HAP-1 (cell line): ENCODE data around the gene MSGN1.

Experiments used
- DNase-seq, 2 experiments: peaks; one replicate each; pipeline ENCODE4 v3.0.0-alpha.2; 2016 to 2020; ENCODE audit warnings: low spot score in 2 of 2
- H3K27me3 ChIP-seq: fragments of 250-450 bp; sonication (Bioruptor Pico); 2 replicates; pipeline ENCODE4 v1.5.1; 2020; ENCODE audit warnings: low read depth, mild to moderate bottlenecking, moderate library complexity
- H3K36me3 ChIP-seq: fragments of 250-450 bp; sonication (Bioruptor Pico); replicated peaks from 2 replicates; pipeline ENCODE4 v1.5.1; 2020; ENCODE audit warnings: mild to moderate bottlenecking
- H3K4me1 ChIP-seq: fragments of 250-450 bp; sonication (Bioruptor Pico); 2 replicates; pipeline ENCODE4 v1.5.1; 2020; ENCODE audit warnings: mild to moderate bottlenecking
- H3K4me3 ChIP-seq: fragments of 250-450 bp; sonication (Bioruptor Pico); 2 replicates; pipeline ENCODE4 v1.5.1; 2020; ENCODE audit warnings: mild to moderate bottlenecking, moderate library complexity
- H3K9me3 ChIP-seq: fragments of 250-450 bp; sonication (Bioruptor Pico); 2 replicates; pipeline ENCODE4 v1.5.1; 2020; ENCODE audit warnings: mild to moderate bottlenecking, moderate library complexity
- in situ Hi-C: fragments of 300-500 bp; cut with MboI; formaldehyde crosslinking; loops from 3 replicates; pipeline ENCODE4 v1.14.3; 2020; ENCODE audit warnings: low sequenced_read_pairs, inconsistent platforms, mixed read lengths

MSGN1 gene

GRCh38 chr2:17795309-17795708, 21.0 kb upstream of the MSGN1 start:
- no peaks in the 10 kb centered on the region for H3K9me3 ChIP-seq
- in situ Hi-C loops = no loop called here
- no peaks in the 10 kb centered on the region for H3K27me3 ChIP-seq
- no peak for DNase-seq
- H3K4me3 ChIP-seq = no peak overlapping the region
- no peaks in the 10 kb centered on the region for H3K4me1 ChIP-seq
- H3K36me3 ChIP-seq = no peaks in the 10 kb centered on the region

- no peaks in the 10 kb centered on the region for H3K4me1 ChIP-seq
- in situ Hi-C loops = no loop called here
Measured at GRCh38 chr2:17798338-17798737, 17.9 kb upstream of the MSGN1 start.

GRCh38 chr2:17799301-17800120, 16.7 kb upstream of the MSGN1 start:
- no peak for DNase-seq
- Histone ChIP-seq H3K27me3 (no peaks in the 10 kb centered on the region), H3K4me1 (no peaks in the 10 kb centered on the region)

More at GRCh38 chr2:17798338-17798737, 17.9 kb upstream of the MSGN1 start:
- no peaks in the 10 kb centered on the region for H3K27me3 ChIP-seq
- no peak overlapping the region for H3K4me3 ChIP-seq
- DNase-seq = no peak
- H3K36me3 ChIP-seq = no peaks in the 10 kb centered on the region
- no peaks in the 10 kb centered on the region for H3K9me3 ChIP-seq

GRCh38 chr2:17800219-17800618, 16.0 kb upstream of the MSGN1 start:
- no peaks in the 10 kb centered on the region for H3K36me3 ChIP-seq
- no peak overlapping the region for H3K4me3 ChIP-seq
- no peaks in the 10 kb centered on the region for H3K9me3 ChIP-seq
- no peak for DNase-seq
- in situ Hi-C loops = no loop called here
- no peaks in the 10 kb centered on the region for H3K4me1 ChIP-seq
- no peaks in the 10 kb centered on the region for H3K27me3 ChIP-seq

More at GRCh38 chr2:17799301-17800120, 16.7 kb upstream of the MSGN1 start:
- in situ Hi-C loops = no loop called here
- Histone ChIP-seq H3K4me3 (no peak overlapping the region), H3K36me3 (no peaks in the 10 kb centered on the region), H3K9me3 (no peaks in the 10 kb centered on the region)

GRCh38 chr2:17800693-17801458, 15.4 kb upstream of the MSGN1 start:
- no peaks in the 10 kb centered on the region for H3K27me3 ChIP-seq
- peak in 1 of 2 experiments; percentile 17 for DNase-seq
- in situ Hi-C loops = no loop called here
- no peak overlapping the region for H3K4me3 ChIP-seq
- no peaks in the 10 kb centered on the region for H3K36me3 ChIP-seq
- H3K9me3 ChIP-seq = no peaks in the 10 kb centered on the region
- H3K4me1 ChIP-seq = no peaks in the 10 kb centered on the region

- Histone ChIP-seq H3K36me3 (no peaks in the 10 kb centered on the region), H3K27me3 (no peaks in the 10 kb centered on the region), H3K4me3 (no peak overlapping the region), H3K9me3 (no peaks in the 10 kb centered on the region), H3K4me1 (no peaks in the 10 kb centered on the region)
- in situ Hi-C loops = no loop called here
- no peak for DNase-seq
Measured at GRCh38 chr2:17803497-17803896, 12.8 kb upstream of the MSGN1 start.

GRCh38 chr2:17804358-17804757, 11.9 kb upstream of the MSGN1 start:
- DNase-seq = no peak
- H3K27me3 ChIP-seq = no peaks in the 10 kb centered on the region
- H3K36me3 ChIP-seq = no peaks in the 10 kb centered on the region
- in situ Hi-C loops = no loop called here
- H3K4me3 ChIP-seq = no peak overlapping the region
- no peaks in the 10 kb centered on the region for H3K9me3 ChIP-seq
- no peaks in the 10 kb centered on the region for H3K4me1 ChIP-seq

- Histone ChIP-seq H3K27me3 (no peaks in the 10 kb centered on the region), H3K36me3 (no peaks in the 10 kb centered on the region), H3K9me3 (no peaks in the 10 kb centered on the region), H3K4me1 (no peaks in the 10 kb centered on the region), H3K4me3 (no peak overlapping the region)
- in situ Hi-C loops = no loop called here
- no peak for DNase-seq
Measured at GRCh38 chr2:17805166-17805565, 11.1 kb upstream of the MSGN1 start.

- in situ Hi-C loops = no loop called here
- peaks cover 2% of the 10 kb centered on the region; the same call in 1 of the 2 replicates for H3K4me1 ChIP-seq
- no peak for DNase-seq
- no peaks in the 10 kb centered on the region for H3K27me3 ChIP-seq
- no peaks in the 10 kb centered on the region for H3K36me3 ChIP-seq
- H3K9me3 ChIP-seq = no peaks in the 10 kb centered on the region
- no peak overlapping the region for H3K4me3 ChIP-seq
Measured at GRCh38 chr2:17805717-17806363, 10.4 kb upstream of the MSGN1 start.

GRCh38 chr2:17813010-17813741, 3.1 kb upstream of the MSGN1 start:
- in situ Hi-C loops = no loop called here
- Histone ChIP-seq H3K4me1 (peaks cover 2% of the 10 kb centered on the region; the same call in 1 of the 2 replicates), H3K9me3 (no peaks in the 10 kb centered on the region), H3K4me3 (no peak overlapping the region), H3K27me3 (no peaks in the 10 kb centered on the region), H3K36me3 (no peaks in the 10 kb centered on the region)
- no peak for DNase-seq

GRCh38 chr2:17813742-17814473, 2.4 kb upstream of the MSGN1 start:
- in situ Hi-C loops = no loop called here
- no peak for DNase-seq

GRCh38 chr2:17814601-17815000, 1.7 kb upstream of the MSGN1 start:
- in situ Hi-C loops = no loop called here
- Histone ChIP-seq H3K9me3 (no peaks in the 10 kb centered on the region), H3K4me3 (no peak overlapping the region), H3K4me1 (peaks cover 2% of the 10 kb centered on the region; the same call in 1 of the 2 replicates), H3K27me3 (no peaks in the 10 kb centered on the region), H3K36me3 (no peaks in the 10 kb centered on the region)
- no peak for DNase-seq

More at GRCh38 chr2:17813742-17814473, 2.4 kb upstream of the MSGN1 start:
- no peaks in the 10 kb centered on the region for H3K9me3 ChIP-seq
- no peak overlapping the region for H3K4me3 ChIP-seq
- H3K27me3 ChIP-seq = no peaks in the 10 kb centered on the region
- no peaks in the 10 kb centered on the region for H3K36me3 ChIP-seq
- peaks cover 2% of the 10 kb centered on the region; the same call in 1 of the 2 replicates for H3K4me1 ChIP-seq
